SK-N-SH treated with all-trans-retinoic acid at 6 μM for 48 hours (cell line): ENCODE results near the gene NBEA.

Experiments
- ATAC-seq: fragments of 200-7000 bp; cut with Tn5 transposase; 3 replicates; pipeline ENCODE4 v1.9.1; 2020; ENCODE audit warnings: mild to moderate bottlenecking, moderate library complexity
- BACH2 ChIP-seq: fragments of 250-450 bp; sonication (Bioruptor Pico); IDR thresholded peaks from 2 replicates; pipeline ENCODE4 v1.9.0; 2021; ENCODE audit warnings: mild to moderate bottlenecking, borderline replicate concordance
- CSDC2 ChIP-seq: fragments of 250-450 bp; sonication (Bioruptor Pico); IDR thresholded peaks from 2 replicates; pipeline ENCODE4 v1.5.0; 2020; ENCODE audit warnings: mild to moderate bottlenecking, moderate library complexity
- ISL1 ChIP-seq: fragments of 250-450 bp; sonication (Bioruptor Pico); IDR thresholded peaks from 2 replicates; pipeline ENCODE4 v2.1.2; 2022; ENCODE audit warnings: mild to moderate bottlenecking, moderate library complexity
- OSR1 ChIP-seq: fragments of 250-450 bp; sonication (Bioruptor Pico); IDR thresholded peaks from 2 replicates; pipeline ENCODE4 v1.8.0; 2022; ENCODE audit warnings: moderate library complexity, mild to moderate bottlenecking, inconsistent platforms
- PATZ1 ChIP-seq: fragments of 250-450 bp; sonication (Bioruptor Pico); IDR thresholded peaks from 2 replicates; pipeline ENCODE4 v1.8.0; 2020; ENCODE audit warnings: mild to moderate bottlenecking, moderate library complexity, borderline replicate concordance
- POU6F1 ChIP-seq: fragments of 250-450 bp; sonication (Bioruptor Pico); IDR thresholded peaks from 2 replicates; pipeline ENCODE4 v1.8.0; 2021; ENCODE audit warnings: low read depth, mild to moderate bottlenecking, moderate library complexity, borderline replicate concordance
- PPARA ChIP-seq: fragments of 250-450 bp; sonication (Bioruptor Pico); IDR thresholded peaks from 2 replicates; pipeline ENCODE4 v1.5.0; 2020; ENCODE audit warnings: mild to moderate bottlenecking, borderline replicate concordance
- RARB ChIP-seq: fragments of 250-450 bp; sonication (Bioruptor Pico); IDR thresholded peaks from 2 replicates; pipeline ENCODE4 v1.8.0; 2021; ENCODE audit warnings: mild to moderate bottlenecking, moderate library complexity
- SNAI2 ChIP-seq: fragments of 250-450 bp; sonication (Bioruptor Pico); IDR thresholded peaks from 2 replicates; pipeline ENCODE4 v1.5.0; 2020; ENCODE audit warnings: mild to moderate bottlenecking, moderate library complexity
- TOX ChIP-seq: fragments of 250-450 bp; sonication (Bioruptor Pico); IDR thresholded peaks from 2 replicates; pipeline ENCODE4 v1.8.0; 2021; ENCODE audit warnings: mild to moderate bottlenecking, moderate library complexity, borderline replicate concordance
- TSHZ2 ChIP-seq: fragments of 250-450 bp; sonication (Bioruptor Pico); IDR thresholded peaks from 2 replicates; pipeline ENCODE4 v1.5.0; 2020; ENCODE audit warnings: mild to moderate bottlenecking, moderate library complexity
- ZC3H10 ChIP-seq: fragments of 250-450 bp; sonication (Bioruptor Pico); IDR thresholded peaks from 2 replicates; pipeline ENCODE4 v1.5.1; 2021; ENCODE audit warnings: mild to moderate bottlenecking, moderate library complexity
- ZFP3 ChIP-seq: fragments of 250-450 bp; sonication (Bioruptor Pico); IDR thresholded peaks from 2 replicates; pipeline ENCODE4 v1.5.0; 2020; ENCODE audit warnings: mild to moderate bottlenecking, moderate library complexity
- ZFP30 ChIP-seq: fragments of 450-650 bp; formaldehyde crosslinking; IDR thresholded peaks from 2 replicates; pipeline ENCODE4 v1.5.0; 2022; ENCODE audit warnings: mild to moderate bottlenecking, moderate library complexity
- ZNF565 ChIP-seq: fragments of 450-650 bp; formaldehyde crosslinking; conservative IDR thresholded peaks from 2 replicates; pipeline ENCODE4 v1.5.0; 2020; ENCODE audit warnings: low read depth, mild to moderate bottlenecking, moderate library complexity
- ZNF70 ChIP-seq: fragments of 450-650 bp; formaldehyde crosslinking; IDR thresholded peaks from 2 replicates; pipeline ENCODE4 v1.5.0; 2020; ENCODE audit warnings: mild to moderate bottlenecking, moderate library complexity

NBEA gene

GRCh38 chr13:35514801-35515502 lies 572.9 kb downstream of the NBEA start:
- ATAC-seq, result peak; percentile 7; the same call in 1 of the 3 replicates
- TF ChIP-seq SNAI2 (CRISPR knock-in tag) (no peak), TOX (CRISPR knock-in tag) (peak; percentile 94), ISL1 (peak; percentile 42), RARB (CRISPR knock-in tag) (peak; percentile 48; the same call in 1 of the 2 replicates), ZC3H10 (CRISPR knock-in tag) (peak; percentile 88), ZNF565 (CRISPR knock-in tag) (no peak)
- TF ChIP-seq, all 23 proteins: peak for 4

- ATAC-seq, result peak; percentile 93
- TF ChIP-seq ZNF70 (CRISPR knock-in tag) (no peak), SNAI2 (CRISPR knock-in tag) (no peak), TOX (CRISPR knock-in tag) (peak; percentile 84), ZFP3 (CRISPR knock-in tag) (no peak), ZC3H10 (CRISPR knock-in tag) (peak; percentile 90), PATZ1 (CRISPR knock-in tag) (no peak), TSHZ2 (CRISPR knock-in tag) (no peak), ZFP30 (CRISPR knock-in tag) (no peak)
These were observed 576.4 kb downstream of the NBEA start for GRCh38 chr13:35518337-35518946.

GRCh38 chr13:35524171-35524570 lies 582.1 kb downstream of the NBEA start:
- TF ChIP-seq BACH2 (CRISPR knock-in tag) (no peak), PATZ1 (CRISPR knock-in tag) (no peak), TSHZ2 (CRISPR knock-in tag) (no peak), ISL1 (no peak), RARB (CRISPR knock-in tag) (no peak), ZFP30 (CRISPR knock-in tag) (no peak), PPARA (CRISPR knock-in tag) (no peak), ZC3H10 (CRISPR knock-in tag) (no peak), POU6F1 (CRISPR knock-in tag) (no peak), CSDC2 (CRISPR knock-in tag) (no peak), ZFP3 (CRISPR knock-in tag) (no peak), OSR1 (CRISPR knock-in tag) (no peak)
- 0 out of 3 replicates have a peak, but pooled peaks have one; percentile 27 for ATAC-seq
